Measurements from ENCODE around the gene RABGGTB.
"Not testable (repeated sequence)": the region's sequence is repeated elsewhere in the genome, so short reads cannot be mapped to it uniquely, and the experiment has no call there.

Gene RABGGTB

GRCh38 chr1:75785983-75786853, at the start of gene RABGGTB:
Gene RABGGTB, plus strand, starts transcription at chr1:75786256. Its CDS starts 16 bp downstream, at chr1:75786272.
- DNase-seq (ENCODE audit: low read depth in 3 of 3) = peak; percentile 85 to 92 (median 90)

DNA sequence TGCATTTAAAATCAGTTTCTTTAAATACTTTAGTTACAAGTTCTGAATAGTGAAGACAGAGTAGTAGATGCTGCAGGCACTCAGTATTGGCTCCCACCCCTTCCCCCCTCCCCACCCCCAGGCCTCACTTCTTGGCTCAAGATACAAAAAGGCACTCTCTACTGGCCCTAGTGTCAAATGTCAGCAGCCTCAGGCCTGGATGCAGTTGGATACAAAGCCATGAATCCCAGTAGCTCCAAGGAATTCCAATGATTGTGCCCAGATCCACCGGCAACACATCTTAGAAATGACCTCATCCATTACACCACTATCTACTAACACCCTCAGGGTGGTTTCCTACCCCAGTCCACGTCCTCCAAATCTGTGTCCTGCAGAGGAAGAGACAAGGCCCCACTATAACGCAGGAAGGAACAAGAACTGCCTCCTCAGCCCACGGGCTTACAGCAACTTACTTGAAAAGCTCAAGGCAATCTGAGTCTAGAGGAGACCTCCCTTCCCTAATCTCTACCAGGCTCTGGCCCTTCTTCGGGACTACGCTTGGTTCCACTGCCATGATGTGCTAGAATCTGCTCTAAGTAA, 43.9 kb upstream of the RABGGTB start:
- DNase-seq (ENCODE audit: low read depth in 3 of 3) = no peak

- DNase-seq (ENCODE audit: low read depth in 3 of 3) = no peak
These were observed 40.8 kb upstream of the RABGGTB start for GRCh38 chr1:75745276-75745675.

GRCh38 chr1:75757210-75757609, 28.8 kb upstream of the RABGGTB start:
- not testable (repeated sequence) for DNase-seq (ENCODE audit: low read depth in 3 of 3)

DNA sequence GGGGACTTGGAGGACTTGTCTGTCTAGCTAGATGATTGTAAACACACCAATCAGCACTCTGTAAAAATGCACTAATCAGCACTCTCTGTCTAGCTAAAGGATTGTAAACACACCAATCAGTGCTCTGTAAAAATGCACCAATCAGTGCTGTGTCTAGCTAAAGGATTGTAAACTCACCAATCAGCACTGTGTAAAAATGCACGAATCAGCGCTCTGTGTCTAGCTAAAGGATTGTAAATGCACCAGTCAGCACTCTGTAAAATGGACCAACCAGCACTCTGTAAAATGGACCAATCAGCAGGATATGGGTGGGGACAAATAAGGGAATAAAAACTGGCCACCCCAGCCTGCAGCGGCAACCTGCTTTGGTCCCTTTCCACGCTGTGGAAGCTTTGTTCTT, 27.5 kb upstream of the RABGGTB start:
- not testable (repeated sequence) for DNase-seq (ENCODE audit: low read depth in 3 of 3)

GRCh38 chr1:75764057-75764655, 21.9 kb upstream of the RABGGTB start:
- DNase-seq (ENCODE audit: low read depth in 3 of 3) = no peak

DNA sequence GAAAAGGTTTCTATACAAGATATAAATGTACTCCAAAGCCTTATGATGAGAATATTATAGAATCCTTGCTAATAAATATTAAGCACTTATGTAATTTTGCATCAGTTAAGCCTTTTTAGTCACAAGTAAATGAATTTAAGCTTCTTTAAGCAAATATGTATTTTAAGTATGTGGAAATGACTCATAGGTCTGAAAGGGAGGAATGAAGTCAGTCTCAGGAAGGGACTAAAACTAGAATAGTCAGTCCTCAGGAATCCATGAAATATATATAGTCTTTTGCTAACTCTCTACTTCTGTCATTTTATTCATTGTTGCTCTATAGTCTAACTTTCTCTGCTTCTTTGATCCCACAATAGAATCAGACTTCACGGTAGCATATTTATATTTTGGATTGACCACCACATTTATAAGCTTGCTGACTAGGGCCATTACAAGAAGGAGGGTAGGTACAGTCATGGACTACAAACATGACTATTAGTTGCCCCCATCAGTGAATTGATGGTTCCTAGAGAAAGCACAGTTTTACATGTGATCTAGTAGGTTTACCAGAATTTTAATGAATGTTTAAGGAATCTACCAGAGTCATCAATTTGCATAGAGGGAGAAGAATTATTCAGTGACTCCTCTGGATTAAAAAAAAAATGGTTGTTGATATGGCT, 20.2 kb upstream of the RABGGTB start:
- DNase-seq (ENCODE audit: low read depth in 3 of 3) = no peak

- DNase-seq (ENCODE audit: low read depth in 3 of 3) = no peak
These were observed 18.0 kb upstream of the RABGGTB start for GRCh38 chr1:75768016-75768415.

- no peak for DNase-seq (ENCODE audit: low read depth in 3 of 3)
These were observed 15.3 kb upstream of the RABGGTB start for GRCh38 chr1:75770761-75771160.

GRCh38 chr1:75771978-75772377, 14.1 kb upstream of the RABGGTB start:
- DNase-seq (ENCODE audit: low read depth in 3 of 3) = no peak

DNA sequence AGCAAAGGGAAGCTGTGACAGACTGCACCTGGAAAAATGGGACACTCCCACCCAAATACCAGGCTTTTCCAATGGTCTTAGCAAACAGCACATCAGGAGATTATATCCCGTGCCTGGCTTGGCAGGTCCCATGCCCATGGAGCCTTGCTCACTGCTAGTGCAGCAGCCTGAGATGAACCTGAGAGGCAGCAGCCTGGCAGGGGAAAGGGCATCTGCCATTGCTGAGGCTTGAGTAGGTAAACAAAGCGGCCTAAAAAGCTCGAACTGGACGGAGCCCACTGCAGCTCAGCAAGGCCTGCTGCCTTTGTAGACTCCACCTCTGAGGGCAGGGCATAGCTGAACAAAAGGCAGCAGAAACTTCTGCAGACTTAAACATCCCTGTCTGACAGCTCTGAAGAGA, 8.2 kb upstream of the RABGGTB start:
- DNase-seq (ENCODE audit: low read depth in 3 of 3) = not testable (repeated sequence)

DNA sequence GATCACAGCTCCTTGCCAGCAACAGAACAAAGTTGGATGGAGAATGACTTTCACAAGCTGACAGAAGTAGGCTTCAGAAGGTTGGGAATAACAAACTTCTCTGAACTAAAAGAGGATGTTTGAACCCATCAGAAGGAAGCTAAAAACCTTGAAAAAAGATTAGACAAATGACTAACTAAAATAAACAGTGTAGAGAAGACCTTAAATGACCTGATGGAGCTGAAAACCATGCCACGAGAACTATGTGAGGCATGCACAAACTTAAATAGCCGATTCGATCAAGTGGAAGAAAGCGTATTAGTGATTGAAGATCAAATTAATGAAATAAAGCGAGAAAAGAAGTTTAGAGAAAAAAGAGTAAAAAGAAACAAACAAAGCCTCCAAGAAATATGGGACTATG, 7.4 kb upstream of the RABGGTB start:
- not testable (repeated sequence) for DNase-seq (ENCODE audit: low read depth in 3 of 3)

DNA sequence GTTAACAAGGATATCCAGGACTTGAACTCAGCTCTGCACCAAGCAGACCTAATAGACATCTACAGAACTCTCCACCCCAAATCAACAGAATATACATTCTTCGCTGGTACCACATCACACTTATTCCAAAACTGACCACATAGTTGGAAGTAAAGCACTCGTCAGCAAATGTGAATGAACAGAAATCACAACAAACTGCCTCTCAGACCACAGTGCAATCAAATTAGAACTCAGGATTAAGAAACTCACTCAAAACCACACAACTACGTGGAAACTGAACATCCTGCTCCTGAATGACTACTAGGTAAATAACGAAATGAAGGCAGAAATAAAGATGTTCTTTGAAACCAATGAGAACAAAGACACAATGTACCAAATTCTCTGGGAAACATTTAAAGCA, 5.9 kb upstream of the RABGGTB start:
- not testable (repeated sequence) for DNase-seq (ENCODE audit: low read depth in 3 of 3)

- DNase-seq (ENCODE audit: low read depth in 3 of 3) = not testable (repeated sequence)
These were observed 2.1 kb upstream of the RABGGTB start for GRCh38 chr1:75783920-75784319.

- no peak for DNase-seq (ENCODE audit: low read depth in 3 of 3)
These were observed 605 bp upstream of the RABGGTB start for GRCh38 chr1:75785320-75785982.

DNA sequence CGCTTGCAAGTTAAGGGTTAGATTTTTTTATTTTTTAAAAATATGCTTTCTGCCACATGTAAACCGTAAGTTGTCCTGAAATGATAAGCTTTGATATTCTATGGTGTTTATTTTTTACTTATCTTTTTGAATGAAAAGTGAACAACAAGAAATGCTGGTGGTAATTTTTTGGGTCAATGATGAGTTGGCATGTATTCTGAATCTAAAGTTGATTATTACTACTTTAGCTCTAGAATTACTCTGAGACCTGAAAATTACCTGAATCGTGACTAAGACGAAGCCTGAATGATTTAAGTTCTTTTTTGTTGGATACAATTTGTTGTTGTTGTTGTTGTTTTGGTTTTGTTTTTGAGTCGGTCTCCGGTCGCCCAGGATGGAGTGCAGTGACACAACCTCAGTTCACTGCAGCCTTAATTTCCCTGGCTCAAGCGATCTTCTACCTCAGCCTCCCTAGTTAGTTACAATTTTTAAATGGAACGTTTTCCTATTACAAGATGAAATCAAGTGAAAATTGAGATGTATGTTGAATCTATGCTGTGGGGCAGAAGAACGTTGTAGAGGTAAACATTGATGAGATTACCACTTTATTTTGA, 941 bp downstream of the RABGGTB start:
- no peak for DNase-seq (ENCODE audit: low read depth in 3 of 3)

DNA sequence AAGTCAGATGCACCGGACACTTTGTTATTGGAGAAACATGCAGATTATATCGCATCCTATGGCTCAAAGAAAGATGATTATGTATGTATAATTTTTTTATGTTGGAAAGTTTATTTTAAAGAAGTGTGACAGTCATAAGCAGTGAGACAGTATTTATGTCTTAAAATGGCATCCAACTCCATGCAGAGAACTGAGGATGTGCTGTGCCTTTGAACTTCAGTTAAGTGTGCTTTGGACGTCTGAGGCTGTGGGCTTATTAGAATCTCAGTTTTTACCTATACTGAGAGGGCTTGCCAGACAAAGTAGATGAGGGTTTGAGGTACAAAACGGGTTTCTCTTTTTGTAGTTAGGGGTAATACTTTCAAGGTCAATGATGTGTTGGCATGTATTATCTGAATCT, 1.5 kb downstream of the RABGGTB start:
- no peak for DNase-seq (ENCODE audit: low read depth in 3 of 3)

DNA sequence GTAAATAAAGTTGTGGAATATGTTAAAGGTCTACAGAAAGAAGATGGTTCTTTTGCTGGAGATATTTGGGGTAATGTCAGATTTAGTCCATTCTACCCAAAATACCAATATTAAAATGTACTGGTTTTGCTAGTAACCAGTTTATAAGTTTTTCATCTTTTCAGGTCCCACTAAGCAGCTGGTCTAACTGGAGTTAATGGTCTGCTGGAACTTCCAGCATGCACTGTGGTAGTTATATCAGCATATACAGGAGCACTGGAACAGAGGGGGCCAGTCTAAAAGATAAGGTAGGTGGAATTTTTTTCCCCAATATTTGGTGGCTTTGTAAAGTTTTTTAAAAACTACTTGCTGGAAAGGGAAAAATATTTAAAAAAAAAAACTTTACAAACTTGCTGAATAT, 3.9 kb downstream of the RABGGTB start:
- DNase-seq (ENCODE audit: low read depth in 3 of 3) = no peak

- DNase-seq (ENCODE audit: low read depth in 3 of 3) = no peak
These were observed 5.0 kb downstream of the RABGGTB start for GRCh38 chr1:75791022-75791421.

DNA sequence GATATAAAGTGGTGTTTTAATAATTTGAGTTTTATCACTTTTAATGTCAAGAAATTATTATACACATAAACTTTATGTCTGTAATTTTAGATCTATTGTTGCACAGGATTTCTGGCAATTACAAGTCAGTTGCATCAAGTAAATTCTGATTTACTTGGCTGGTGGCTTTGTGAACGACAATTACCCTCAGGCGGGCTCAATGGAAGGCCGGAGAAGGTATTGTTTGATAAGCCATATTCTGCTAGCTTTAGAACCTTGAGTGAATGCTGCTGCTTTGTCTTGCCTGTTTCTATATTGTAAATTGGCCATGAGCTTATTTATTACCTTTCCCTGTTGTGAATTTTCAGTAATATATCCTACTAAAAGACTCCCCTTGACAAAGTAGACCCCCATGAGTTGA, 6.0 kb downstream of the RABGGTB start:
- no peak for DNase-seq (ENCODE audit: low read depth in 3 of 3)

DNA sequence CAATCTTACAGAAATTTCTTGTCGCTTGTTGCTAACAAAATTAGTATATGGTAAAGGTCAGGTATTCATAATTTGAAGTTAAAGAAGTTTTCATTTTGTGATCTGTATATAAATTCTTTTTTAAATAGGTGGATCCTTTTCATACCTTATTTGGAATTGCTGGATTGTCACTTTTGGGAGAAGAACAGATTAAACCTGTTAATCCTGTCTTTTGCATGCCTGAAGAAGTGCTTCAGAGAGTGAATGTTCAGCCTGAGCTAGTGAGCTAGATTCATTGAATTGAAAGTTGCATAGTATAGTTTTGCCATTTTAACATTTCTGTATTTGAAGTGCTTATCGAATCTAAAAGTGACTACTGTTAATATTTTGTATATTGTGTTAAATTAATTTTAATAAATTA, 8.3 kb downstream of the RABGGTB start:
- no peak for DNase-seq (ENCODE audit: low read depth in 3 of 3)
